K562 (cell line): ENCODE measurements around the gene UBE3D. TPM values are rescaled to one million over a fixed set of nuclear protein-coding genes. Genes with fewer than 3 reads are reported as not detected.
A peak's percentile ranks its signal among the peaks of the same experiment; 100 is the strongest.

Experiments
- ATAC-seq: fragments of 200-7000 bp; cut with Tn5 transposase; 3 replicates; pipeline ENCODE4 v1.9.1; 2020; ENCODE audit warnings: moderate library complexity
- BruUV-seq: library from RNA; stranded (reverse); fragments of 400-500 nt; replicated peaks from 2 replicates; lab custom pipeline; 2021; lab: Mats Ljungman, UMichigan
- CTCF ChIA-PET: fragments of 300-600 bp; formaldehyde crosslinking; extraction: SDS; loops from one replicate; lab custom pipeline; 2021; ENCODE audit warnings: low intra/inter-chr PET ratio; lab: Yijun Ruan, JAX
- POLR2A ChIA-PET: fragments of 300-600, 350-650 bp; sonication (Branson Sonifier 250); formaldehyde crosslinking; extraction: SDS; loops from one replicate; lab custom pipeline; 2021; ENCODE audit warnings: antibody characterized with exemption, inconsistent platforms; lab: Yijun Ruan, JAX
- DNase-seq, 4 experiments: peaks; one replicate each; pipeline versions ENCODE4 v3.0.0 to v3.0.0-alpha.2; 2011 to 2018; ENCODE audit warnings: low spot score in 3 of 4, mixed read lengths in 3 of 4; ENCODE audit errors: extremely low read depth in 1 of 4
- FAIRE-seq: peaks from 2 replicates; lab custom pipeline; 2011; peaks lifted over from hg19 to GRCh38; lab: Jason Lieb, UNC
- H2AFZ ChIP-seq: 2 replicates; pipeline ENCODE4 v1.6.0; 2011; ENCODE audit warnings: low read depth, low read length, control low read depth, inconsistent platforms
- H3K27ac ChIP-seq: fragments of 200-600 bp; 3 replicates; pipeline ENCODE4 v1.8.0; 2011; ENCODE audit warnings: low read depth, mild to moderate bottlenecking, control low read depth, inconsistent platforms, low read length, moderate library complexity, mixed read lengths; ENCODE audit errors: extremely low read depth
- H3K27me3 ChIP-seq, 2 experiments: fragments of 300-600 bp in 1 of 2; 2 replicates in 1 of 2; 3 replicates in 1 of 2; pipeline versions ENCODE4 v1.6.0 to v1.8.0; 2011; ENCODE audit warnings: inconsistent platforms in 2 of 2, low read length in 2 of 2, mild to moderate bottlenecking in 1 of 2, mixed read lengths in 1 of 2, moderate library complexity in 1 of 2; ENCODE audit not compliant: control insufficient read depth in 2 of 2, insufficient read depth in 2 of 2
- H3K36me3 ChIP-seq: fragments of 300-600 bp; 3 replicates; pipeline ENCODE4 v1.8.0; 2011; ENCODE audit warnings: mild to moderate bottlenecking, low read length, inconsistent platforms; ENCODE audit not compliant: control insufficient read depth, insufficient read depth
- H3K4me1 ChIP-seq, 2 experiments: fragments of 200-600 bp in 1 of 2; replicated peaks in 1 of 2; 2 replicates in 1 of 2; 3 replicates in 1 of 2; pipeline versions ENCODE4 v1.5.1 to v1.8.0; 2011; ENCODE audit warnings: inconsistent platforms in 2 of 2, low read length in 2 of 2, mild to moderate bottlenecking in 1 of 2, mixed read lengths in 1 of 2, moderate library complexity in 1 of 2; ENCODE audit not compliant: control insufficient read depth in 2 of 2, insufficient read depth in 2 of 2
- H3K4me2 ChIP-seq: 2 replicates; pipeline ENCODE4 v1.6.1; 2011; ENCODE audit warnings: low read length, control low read depth, inconsistent platforms, mixed read lengths; ENCODE audit not compliant: insufficient read depth
- H3K4me3 ChIP-seq: fragments of 200-600 bp; sonication (generic), shearing (Covaris generic); 2 replicates; pipeline ENCODE4 v1.5.1; 2016; ENCODE audit warnings: control low read depth, inconsistent platforms
- H3K79me2 ChIP-seq: fragments of 200-600 bp; 3 replicates; pipeline ENCODE4 v1.8.0; 2011; ENCODE audit warnings: low read length, inconsistent platforms; ENCODE audit not compliant: control insufficient read depth, insufficient read depth
- H3K9ac ChIP-seq, 2 experiments: 2 replicates each; pipeline versions ENCODE4 v1.6.0 to v1.6.1; 2011; ENCODE audit warnings: low read depth in 2 of 2, low read length in 2 of 2, control low read depth in 1 of 2, inconsistent platforms in 1 of 2, mild to moderate bottlenecking in 1 of 2, mixed read lengths in 1 of 2; ENCODE audit not compliant: insufficient read depth in 1 of 2
- H3K9me1 ChIP-seq: one replicate; pipeline ENCODE4 v1.6.0; 2011; ENCODE audit warnings: inconsistent platforms, mild to moderate bottlenecking, low read length, moderate library complexity; ENCODE audit not compliant: control insufficient read depth, insufficient read depth
- H3K9me3 ChIP-seq: replicated peaks from 2 replicates; pipeline ENCODE4 v1.5.1; 2011; ENCODE audit warnings: low read depth, low read length, inconsistent platforms; ENCODE audit not compliant: control insufficient read depth, insufficient read depth
- H4K20me1 ChIP-seq: replicated peaks from 2 replicates; pipeline ENCODE4 v1.6.1; 2011; ENCODE audit warnings: low read length, inconsistent platforms, mixed read lengths; ENCODE audit not compliant: control insufficient read depth, insufficient read depth
- MEF2D ChIP-seq: conservative IDR thresholded peaks from 2 replicates; pipeline ENCODE4 v1.6.1; 2016; ENCODE audit warnings: low read depth, missing genetic modification characterization, missing compliant biosample characterization
- MEIS2 ChIP-seq: fragments of 450-650 bp; IDR thresholded peaks from 2 replicates; pipeline ENCODE4 v1.6.1; 2014; ENCODE audit warnings: mild to moderate bottlenecking; ENCODE audit not compliant: partially characterized antibody
- WGBS: fragments of 100-300 bp; shearing (Covaris generic); methylation state at CpG from one replicate; pipeline ENCODE4 v1.1.6; 2016; ENCODE audit warnings: low coverage, mixed read lengths; ENCODE audit not compliant: insufficient coverage; ENCODE audit errors: missing lambda C conversion rate; 5-methylcytosine and 5-hydroxymethylcytosine counted together
- in situ Hi-C: fragments of 300-500 bp; cut with MboI; formaldehyde crosslinking; loops from 4 replicates; pipeline ENCODE4 v1.15.0; 2018; ENCODE audit warnings: inconsistent platforms, mixed read lengths
- intact Hi-C: fragments of 100-400 bp; cut with micrococcal nuclease; formaldehyde crosslinking; loops from 2 replicates; pipeline ENCODE4 v1.14.2; 2022
- polyA plus RNA-seq, 8 experiments: library from polyadenylated mRNA; depleted of rRNA in 4 of 8; stranded (reverse) in 5 of 8; unstranded in 3 of 8; fragments of >200 nt; fragmentation: Nextera tagmentation in 2 of 8; fragmentation: Illumina TruSeq in 1 of 8; extraction: Ambion mirVana in 2 of 8; extraction: Trizol in 1 of 8; gene quantifications; 2 replicates each; pipeline versions ENCODE4 v1.2.1 to v1.2.3, GENCODE V29; 2011 to 2014; ENCODE audit warnings: inconsistent platforms in 1 of 8, missing spikeins in 1 of 8
- total RNA-seq, 7 experiments: library from RNA; depleted of rRNA in 6 of 7; stranded (reverse); fragments of >200 nt in 6 of 7; fragmentation: Illumina TruSeq in 2 of 7; extraction: Trizol in 2 of 7; gene quantifications; 2 replicates each; pipeline versions ENCODE4 v1.2.1 to v1.2.3, GENCODE V29; 2011 to 2021; ENCODE audit warnings: low replicate concordance in 1 of 7
- TF ChIP-seq, protein P1 (sequence below), 2 experiments: IDR thresholded peaks in 1 of 2; conservative IDR thresholded peaks in 1 of 2; 2 replicates each; pipeline ENCODE4 v1.6.1; 2016; ENCODE audit warnings: low read depth in 2 of 2, mild to moderate bottlenecking in 1 of 2, missing compliant biosample characterization in 1 of 2, missing genetic modification characterization in 1 of 2, moderate library complexity in 1 of 2

UBE3D gene
- total and polyA plus RNA-seq, 9 of the 15 experiments (the other 6 are each of a cell fraction or from before 2014, with no cell fraction given): 9.4 to 17.6 (median 11.9) TPM

DNA sequence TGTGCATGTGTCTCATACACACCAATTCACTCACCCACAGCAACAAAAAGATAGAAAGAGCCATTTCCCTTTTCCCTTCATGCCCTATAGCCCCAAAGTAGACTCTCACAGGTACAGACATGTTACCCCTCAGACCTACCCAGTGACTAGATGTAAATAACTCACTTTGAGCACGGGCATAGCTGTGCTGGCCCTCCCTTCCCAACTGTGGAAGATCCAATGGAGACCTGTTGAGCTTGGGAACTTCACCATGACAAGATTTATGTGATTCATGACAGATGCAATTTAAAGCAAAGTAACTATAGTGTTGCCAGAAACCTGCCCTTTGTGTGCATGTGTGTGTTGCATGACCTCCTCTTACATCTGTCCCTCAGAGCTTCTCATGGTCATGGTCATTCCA is 175.4 kb downstream of the UBE3D start:
- peaks cover 6% of the 10 kb centered on the region; the same call in 1 of the 3 replicates for H3K36me3 ChIP-seq
- H3K9me3 ChIP-seq: no peaks in the 10 kb centered on the region
- in situ Hi-C loops: no loop called here
- no peak for DNase-seq
- ATAC-seq: no peak
- H2AFZ ChIP-seq: no peak overlapping the region
- no peaks in the 10 kb centered on the region for H4K20me1 ChIP-seq
- POLR2A ChIA-PET: no interaction called here
- no peak overlapping the region for H3K4me2 ChIP-seq
- no peaks in the 10 kb centered on the region for H3K79me2 ChIP-seq
- no peak overlapping the region for H3K9ac ChIP-seq
- TF ChIP-seq MEF2D (no peak), MEIS2 (peak; percentile 11)
- TF ChIP-seq, protein P1, sequence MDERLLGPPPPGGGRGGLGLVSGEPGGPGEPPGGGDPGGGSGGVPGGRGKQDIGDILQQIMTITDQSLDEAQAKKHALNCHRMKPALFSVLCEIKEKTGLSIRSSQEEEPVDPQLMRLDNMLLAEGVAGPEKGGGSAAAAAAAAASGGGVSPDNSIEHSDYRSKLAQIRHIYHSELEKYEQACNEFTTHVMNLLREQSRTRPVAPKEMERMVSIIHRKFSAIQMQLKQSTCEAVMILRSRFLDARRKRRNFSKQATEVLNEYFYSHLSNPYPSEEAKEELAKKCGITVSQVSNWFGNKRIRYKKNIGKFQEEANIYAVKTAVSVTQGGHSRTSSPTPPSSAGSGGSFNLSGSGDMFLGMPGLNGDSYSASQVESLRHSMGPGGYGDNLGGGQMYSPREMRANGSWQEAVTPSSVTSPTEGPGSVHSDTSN (CRISPR knock-in tag; IDR thresholded peaks at IDR 0.05; ENCODE audit: low read depth): no peak
- TF ChIP-seq, protein P1 (tag; conservative IDR thresholded peaks at IDR 0.05; ENCODE audit: low read depth): peak; percentile 43; the same call in 1 of the 2 replicates
- TF ChIP-seq, all 486 proteins: peak for 2
- H3K4me1 ChIP-seq: peaks cover 13 to 21% of the 10 kb centered on the region in 2 experiments; a peak in 4 of 5 replicates
- BruUV-seq: no TSS peak
- no peak overlapping the region for H3K27ac ChIP-seq
- WGBS: 82% methylated on average over 1 of the region's 1 CpG
- intact Hi-C loops: no loop called here
- CTCF ChIA-PET: no interaction called here
- H3K27me3 ChIP-seq: no peaks in the 10 kb centered on the region
- no peak overlapping the region for H3K4me3 ChIP-seq
- FAIRE-seq: no peak
- no peaks in the 10 kb centered on the region for H3K9me1 ChIP-seq
